ENCODE results near the gene SHOX. TPM values are rescaled to one million over a fixed set of nuclear protein-coding genes. Genes with fewer than 3 reads are reported as not detected.

Gene SHOX
- total and polyA plus RNA-seq, 2 experiments from 2014 or later = not detected

- no peaks in the 10 kb centered on the region for H3K4me1 ChIP-seq (ENCODE audit: insufficient read depth)
- H3K27me3 ChIP-seq (replicated peaks; ENCODE audit: insufficient read depth) = no peaks in the 10 kb centered on the region
- no peak overlapping the region for H3K4me3 ChIP-seq
- 9 to 14% methylated on average over 11 of the region's 11 CpGs for WGBS, 2 experiments (ENCODE audit: low coverage in 1 of 2, low lambda C conversion rate in 2 of 2, missing lambda C conversion rate in 2 of 2)
- H3K36me3 ChIP-seq (ENCODE audit: low read depth) = no peaks in the 10 kb centered on the region
- H3K4me2 ChIP-seq (ENCODE audit: unreplicated experiment) = no peak overlapping the region
- no peaks in the 10 kb centered on the region for H3K79me2 ChIP-seq (ENCODE audit: insufficient read depth)
- TF ChIP-seq EZH2 (IDR thresholded peaks at IDR 0.05; ENCODE audit: insufficient read depth, poor library complexity, severe bottlenecking) = no peak
- TF ChIP-seq EZH2phosphoT487 (IDR thresholded peaks at IDR 0.05; ENCODE audit: insufficient read depth, low read depth) = no peak
- no peaks in the 10 kb centered on the region for H3K9me3 ChIP-seq (ENCODE audit: low read depth)
- no peak overlapping the region for H2AFZ ChIP-seq
- H3K27ac ChIP-seq = no peak overlapping the region
- H3F3A ChIP-seq (ENCODE audit: insufficient read depth) = no peaks in the 10 kb centered on the region
- H4K20me1 ChIP-seq (ENCODE audit: insufficient read depth) = no peaks in the 10 kb centered on the region
- no peak overlapping the region for H3K9ac ChIP-seq
- no peak for DNase-seq
- no peaks in the 10 kb centered on the region for H3K9me2 ChIP-seq (ENCODE audit: insufficient read depth)
- in situ Hi-C loops (cut with MboI) = no loop called here
Observed at GRCh38 chrX:652341-652741, 21.8 kb downstream of the SHOX start.

- H2AFZ ChIP-seq = no peak overlapping the region
- H3K79me2 ChIP-seq (ENCODE audit: insufficient read depth) = no peaks in the 10 kb centered on the region
- no peaks in the 10 kb centered on the region for H3F3A ChIP-seq (ENCODE audit: insufficient read depth)
- no peak overlapping the region for H3K27ac ChIP-seq
- no peaks in the 10 kb centered on the region for H3K27me3 ChIP-seq (replicated peaks; ENCODE audit: insufficient read depth)
- in situ Hi-C loops (cut with MboI) = no loop called here
- H3K9ac ChIP-seq = no peak overlapping the region
- no peaks in the 10 kb centered on the region for H3K36me3 ChIP-seq (ENCODE audit: low read depth)
- H3K4me2 ChIP-seq (ENCODE audit: unreplicated experiment) = no peak overlapping the region
- no peaks in the 10 kb centered on the region for H4K20me1 ChIP-seq (ENCODE audit: insufficient read depth)
- H3K9me2 ChIP-seq (ENCODE audit: insufficient read depth) = no peaks in the 10 kb centered on the region
- TF ChIP-seq EZH2 (IDR thresholded peaks at IDR 0.05; ENCODE audit: insufficient read depth, poor library complexity, severe bottlenecking) = no peak
- TF ChIP-seq EZH2phosphoT487 (IDR thresholded peaks at IDR 0.05; ENCODE audit: insufficient read depth, low read depth) = no peak
- DNase-seq = no peak
- 4 to 8% methylated on average over 4 of the region's 4 CpGs for WGBS, 2 experiments (ENCODE audit: low coverage in 1 of 2, low lambda C conversion rate in 2 of 2, missing lambda C conversion rate in 2 of 2)
- no peaks in the 10 kb centered on the region for H3K9me3 ChIP-seq (ENCODE audit: low read depth)
- no peaks in the 10 kb centered on the region for H3K4me1 ChIP-seq (ENCODE audit: insufficient read depth)
- no peak overlapping the region for H3K4me3 ChIP-seq
Observed at GRCh38 chrX:653306-653705, 22.7 kb downstream of the SHOX start.

- no peaks in the 10 kb centered on the region for H3F3A ChIP-seq (ENCODE audit: insufficient read depth)
- no peaks in the 10 kb centered on the region for H4K20me1 ChIP-seq (ENCODE audit: insufficient read depth)
- in situ Hi-C loops (cut with MboI) = no loop called here
- no peak overlapping the region for H3K4me3 ChIP-seq
- no peaks in the 10 kb centered on the region for H3K79me2 ChIP-seq (ENCODE audit: insufficient read depth)
- no peak for DNase-seq
- H3K9me3 ChIP-seq (ENCODE audit: low read depth) = no peaks in the 10 kb centered on the region
- 69% methylated on average over 10 of the region's 10 CpGs for WGBS, 2 experiments (ENCODE audit: low coverage in 1 of 2, low lambda C conversion rate in 2 of 2, missing lambda C conversion rate in 2 of 2)
- no peak overlapping the region for H3K4me2 ChIP-seq (ENCODE audit: unreplicated experiment)
- TF ChIP-seq EZH2 (IDR thresholded peaks at IDR 0.05; ENCODE audit: insufficient read depth, poor library complexity, severe bottlenecking) (no peak), EZH2phosphoT487 (IDR thresholded peaks at IDR 0.05; ENCODE audit: insufficient read depth, low read depth) (no peak)
- H3K27ac ChIP-seq = no peak overlapping the region
- H3K36me3 ChIP-seq (ENCODE audit: low read depth) = no peaks in the 10 kb centered on the region
- H2AFZ ChIP-seq = no peak overlapping the region
- no peak overlapping the region for H3K9ac ChIP-seq
- no peaks in the 10 kb centered on the region for H3K27me3 ChIP-seq (replicated peaks; ENCODE audit: insufficient read depth)
- H3K4me1 ChIP-seq (ENCODE audit: insufficient read depth) = no peaks in the 10 kb centered on the region
- H3K9me2 ChIP-seq (ENCODE audit: insufficient read depth) = no peaks in the 10 kb centered on the region
Observed at GRCh38 chrX:661154-661553, 30.6 kb downstream of the SHOX start.

- no peaks in the 10 kb centered on the region for H3K36me3 ChIP-seq (ENCODE audit: low read depth)
- H3K4me3 ChIP-seq = no peak overlapping the region
- no peaks in the 10 kb centered on the region for H3F3A ChIP-seq (ENCODE audit: insufficient read depth)
- in situ Hi-C loops (cut with MboI) = no loop called here
- no peak overlapping the region for H3K9ac ChIP-seq
- H4K20me1 ChIP-seq (ENCODE audit: insufficient read depth) = no peaks in the 10 kb centered on the region
- H3K79me2 ChIP-seq (ENCODE audit: insufficient read depth) = no peaks in the 10 kb centered on the region
- H3K9me3 ChIP-seq (ENCODE audit: low read depth) = no peaks in the 10 kb centered on the region
- DNase-seq = no peak
- no peaks in the 10 kb centered on the region for H3K27me3 ChIP-seq (replicated peaks; ENCODE audit: insufficient read depth)
- no peaks in the 10 kb centered on the region for H3K4me1 ChIP-seq (ENCODE audit: insufficient read depth)
- H3K27ac ChIP-seq = no peak overlapping the region
- WGBS, 2 experiments (ENCODE audit: low coverage in 1 of 2, low lambda C conversion rate in 2 of 2, missing lambda C conversion rate in 2 of 2) = 3 to 7% methylated on average over 20 of the region's 20 CpGs
- H2AFZ ChIP-seq = no peak overlapping the region
- no peaks in the 10 kb centered on the region for H3K9me2 ChIP-seq (ENCODE audit: insufficient read depth)
- TF ChIP-seq EZH2phosphoT487 (IDR thresholded peaks at IDR 0.05; ENCODE audit: insufficient read depth, low read depth) = no peak
- TF ChIP-seq EZH2 (IDR thresholded peaks at IDR 0.05; ENCODE audit: insufficient read depth, poor library complexity, severe bottlenecking) = no peak
- H3K4me2 ChIP-seq (ENCODE audit: unreplicated experiment) = no peak overlapping the region
Observed at GRCh38 chrX:662126-662525, 31.5 kb downstream of the SHOX start.

- DNase-seq = no peak
- WGBS, 2 experiments (ENCODE audit: low coverage in 1 of 2, low lambda C conversion rate in 2 of 2, missing lambda C conversion rate in 2 of 2) = 80 to 81% methylated on average over 18 of the region's 18 CpGs
- Histone ChIP-seq H3K9me3 (ENCODE audit: low read depth) (no peaks in the 10 kb centered on the region), H3K27me3 (replicated peaks; ENCODE audit: insufficient read depth) (no peaks in the 10 kb centered on the region), H4K20me1 (ENCODE audit: insufficient read depth) (no peaks in the 10 kb centered on the region), H3K9me2 (ENCODE audit: insufficient read depth) (no peaks in the 10 kb centered on the region), H3F3A (ENCODE audit: insufficient read depth) (no peaks in the 10 kb centered on the region), H3K79me2 (ENCODE audit: insufficient read depth) (no peaks in the 10 kb centered on the region), H3K9ac (no peak overlapping the region), H3K36me3 (ENCODE audit: low read depth) (no peaks in the 10 kb centered on the region), H3K4me3 (no peak overlapping the region), H3K4me1 (ENCODE audit: insufficient read depth) (no peaks in the 10 kb centered on the region), H2AFZ (no peak overlapping the region), H3K27ac (no peak overlapping the region), H3K4me2 (ENCODE audit: unreplicated experiment) (no peak overlapping the region)
- TF ChIP-seq EZH2phosphoT487 (IDR thresholded peaks at IDR 0.05; ENCODE audit: insufficient read depth, low read depth) (no peak), EZH2 (IDR thresholded peaks at IDR 0.05; ENCODE audit: insufficient read depth, poor library complexity, severe bottlenecking) (no peak)
- in situ Hi-C loops (cut with MboI) = no loop called here
Observed at GRCh38 chrX:663841-664240, 33.2 kb downstream of the SHOX start.
